NCI-H2196 (cell line): Measurements from ENCODE around the gene ORC2.
A peak's percentile ranks its signal among the peaks of the same experiment; 100 is the strongest.
"Not testable (repeated sequence)": the region's sequence is repeated elsewhere in the genome, so short reads cannot be mapped to it uniquely, and the experiment has no call there.

Source experiments
- DNase-seq: peaks from one replicate; lab custom pipeline; 2025; ENCODE audit not compliant: unreplicated experiment; lab: John Stamatoyannopoulos, UW

Gene ORC2

DNA sequence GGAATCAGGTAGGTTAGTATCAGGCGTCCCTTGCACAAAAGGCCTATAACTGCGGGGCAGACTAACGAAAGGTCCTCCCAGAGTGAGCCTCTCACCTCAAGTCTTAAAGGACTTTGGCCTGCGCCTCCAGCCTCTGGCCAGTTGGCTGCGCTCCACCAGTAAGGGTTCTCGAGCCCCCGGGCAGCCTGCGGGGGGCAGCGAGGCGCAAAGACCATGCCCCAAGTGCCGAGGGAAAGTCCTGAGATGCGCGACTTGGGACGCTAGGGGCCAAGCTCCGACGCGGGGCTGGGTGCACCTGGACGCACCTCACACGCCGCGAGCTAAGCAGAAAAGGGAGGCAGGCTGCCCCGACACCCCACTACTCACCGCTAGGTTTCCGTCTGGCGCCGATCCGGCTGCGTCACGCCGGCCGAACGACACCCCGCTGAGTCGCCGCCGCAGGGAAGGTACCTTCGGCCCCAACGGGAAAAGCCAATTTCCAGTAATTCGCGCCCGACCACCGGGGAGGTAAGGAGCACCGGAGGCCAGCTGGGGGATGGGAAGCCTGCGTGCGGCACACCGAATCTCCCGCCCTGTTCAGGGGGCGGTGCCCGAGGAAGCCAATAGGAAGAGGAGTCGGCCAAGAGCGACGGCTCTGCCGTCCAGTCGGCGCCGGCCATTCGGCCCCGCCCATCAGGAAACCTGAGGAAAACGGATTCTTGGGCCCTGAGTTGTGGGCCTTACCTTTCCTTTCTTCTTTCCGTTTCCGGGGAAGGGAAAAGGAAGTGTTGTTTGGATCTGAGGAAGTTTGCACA lies at the start of gene ORC2:
ORC2 (minus strand) TSS at position 537 of the 794 bp plus-strand sequence. CDS start 5,537 bp downstream, outside the sequence.
- DNase-seq, result peak; percentile 97

GRCh38 chr2:201008296-201008829 lies 44.9 kb upstream of the ORC2 start:
- DNase-seq, result no peak

DNA sequence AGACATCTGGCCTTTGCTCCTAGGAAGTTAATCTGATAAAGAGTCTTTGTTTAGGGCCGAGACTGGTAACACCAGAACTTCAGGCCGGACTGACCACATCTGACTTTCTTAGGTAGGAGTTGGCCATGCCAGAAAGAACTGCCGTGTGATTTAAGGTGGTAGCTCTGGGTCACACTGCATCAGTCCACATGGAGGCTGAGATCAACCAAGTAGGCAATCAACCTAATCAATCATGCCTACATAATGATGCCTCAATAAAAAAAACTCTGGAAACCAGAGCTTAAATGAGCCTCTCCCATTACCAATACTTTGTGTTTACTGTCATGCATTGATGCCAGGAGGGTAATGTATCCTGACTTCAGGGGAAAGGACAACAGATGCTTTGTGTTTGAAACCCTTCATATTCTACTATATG lies 44.1 kb upstream of the ORC2 start:
- no peak for DNase-seq

DNA sequence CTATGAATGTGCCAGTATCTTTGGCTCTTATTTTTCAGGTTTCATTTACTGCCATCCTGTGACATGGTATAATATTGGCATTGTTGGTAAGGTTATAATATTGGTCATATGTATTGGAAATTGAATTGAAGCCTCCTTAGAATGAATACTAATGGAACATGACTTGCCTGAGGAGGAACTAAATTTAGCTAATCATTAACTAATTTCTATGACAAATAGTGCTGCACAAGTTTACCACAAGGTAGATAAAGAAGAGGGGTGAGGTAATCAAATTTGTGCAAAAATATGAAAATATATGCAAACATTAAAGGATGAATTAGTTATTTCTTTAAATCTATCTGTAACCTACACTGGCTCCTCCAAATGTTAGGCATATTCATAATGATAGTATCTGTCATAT lies 43.2 kb upstream of the ORC2 start:
- DNase-seq, result no peak

DNA sequence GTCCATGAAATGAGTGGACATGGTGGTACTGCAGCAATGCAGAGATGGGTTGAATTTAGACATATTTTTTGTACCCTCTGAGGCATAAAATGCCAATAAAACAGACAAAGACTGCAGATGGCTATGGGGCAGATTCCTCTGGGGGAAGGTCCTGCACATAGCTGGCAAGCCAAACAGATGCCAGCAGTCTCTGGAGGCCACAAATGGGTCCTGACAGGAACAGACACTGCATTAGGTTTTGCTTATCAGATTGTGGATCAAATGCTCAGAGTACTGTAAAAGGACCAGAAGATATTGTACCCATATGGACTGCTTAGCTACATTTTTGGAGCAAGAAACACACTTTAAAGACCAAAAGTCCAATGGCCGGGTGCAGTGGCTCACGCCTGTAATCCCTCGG lies 40.9 kb upstream of the ORC2 start:
- no peak for DNase-seq

GRCh38 chr2:200993097-200993496 lies 29.6 kb upstream of the ORC2 start:
- no peak for DNase-seq

DNA sequence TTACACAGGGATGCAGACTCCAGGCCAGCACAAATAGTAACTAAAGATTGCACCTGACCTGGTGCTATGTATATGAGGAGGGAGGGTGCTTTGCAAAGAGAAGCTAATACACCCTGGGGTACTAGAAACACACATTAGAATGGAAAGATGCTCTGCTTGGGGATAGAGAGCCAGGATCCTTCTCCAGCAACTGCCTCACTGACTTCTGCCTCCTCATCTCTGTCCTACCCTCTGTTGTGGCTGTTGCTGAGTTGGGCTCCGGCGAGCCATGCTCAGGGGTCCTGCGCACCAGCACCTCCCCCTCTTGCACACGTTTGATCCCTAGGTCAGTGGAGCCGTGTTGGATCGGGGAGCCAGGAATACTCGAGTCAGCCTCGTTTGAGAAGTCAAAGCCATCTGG lies 23.7 kb upstream of the ORC2 start:
- DNase-seq, result no peak

- DNase-seq, result no peak
Measured at GRCh38 chr2:200985799-200986198, 22.3 kb upstream of the ORC2 start.

GRCh38 chr2:200976710-200977109 lies 13.2 kb upstream of the ORC2 start:
- no peak for DNase-seq

- DNase-seq, result no peak
Measured at GRCh38 chr2:200975672-200976071, 12.2 kb upstream of the ORC2 start.

GRCh38 chr2:200970057-200970456 lies 6.6 kb upstream of the ORC2 start:
- not testable (repeated sequence) for DNase-seq

GRCh38 chr2:200968735-200969134 lies 5.3 kb upstream of the ORC2 start:
- no peak for DNase-seq

DNA sequence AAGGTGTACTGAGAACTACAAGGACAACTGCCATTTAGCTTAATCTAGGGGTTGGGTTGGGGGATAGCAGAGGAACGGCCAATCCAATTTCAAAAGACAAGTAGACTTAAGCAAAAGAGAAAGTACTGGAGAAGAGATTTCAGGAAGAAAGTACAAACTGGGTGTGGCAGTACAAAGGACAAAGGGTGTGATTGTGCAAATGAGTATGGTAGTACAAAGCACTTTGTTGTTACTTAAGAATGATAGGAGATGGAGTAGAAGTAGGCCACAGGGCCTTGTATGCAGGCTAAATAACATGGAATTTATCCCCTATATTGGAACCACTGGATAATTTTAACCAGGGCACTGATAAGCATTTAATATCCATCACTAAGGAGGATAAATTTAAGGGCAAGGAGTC lies 4.7 kb upstream of the ORC2 start:
- DNase-seq, result no peak

- DNase-seq, result no peak
Measured at GRCh38 chr2:200966770-200967169, 3.3 kb upstream of the ORC2 start.

DNA sequence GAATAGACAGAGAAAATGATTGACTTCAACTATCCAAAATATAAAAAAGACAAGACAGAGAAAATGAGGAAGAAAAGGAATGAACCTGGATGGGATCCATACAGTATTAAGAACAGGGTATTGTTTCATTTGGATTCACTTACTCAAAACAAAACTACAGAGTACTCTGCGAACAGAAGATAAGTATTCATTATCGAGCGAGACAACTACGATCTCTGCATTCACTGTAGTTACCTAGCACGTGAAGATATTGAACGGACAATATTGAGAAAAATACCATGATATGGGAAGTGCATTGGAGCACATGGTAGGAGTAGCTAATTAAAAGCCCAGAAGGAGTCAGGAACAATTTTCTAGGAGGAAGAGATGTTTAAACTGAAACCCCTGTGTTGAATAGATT lies 1.0 kb upstream of the ORC2 start:
- no peak for DNase-seq

DNA sequence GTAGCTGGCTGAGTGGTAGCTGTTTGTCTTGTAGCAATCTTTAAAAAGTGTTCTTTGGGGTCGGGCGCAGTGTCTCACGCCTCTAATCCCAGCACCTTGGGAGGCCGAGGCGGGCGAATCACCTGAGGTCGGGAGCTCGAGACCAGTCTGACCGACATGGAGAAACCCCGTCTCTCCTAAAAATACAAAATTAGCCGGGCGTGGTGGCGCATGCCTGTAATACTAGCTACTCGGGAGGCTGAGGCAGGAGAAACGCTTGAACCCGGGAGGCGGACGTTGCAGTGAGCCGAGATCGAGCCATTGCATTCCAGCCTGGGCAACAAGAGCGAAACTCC lies 425 bp upstream of the ORC2 start:
- DNase-seq, result not testable (repeated sequence)

- no peak for DNase-seq
Measured at GRCh38 chr2:200962811-200963123, 693 bp downstream of the ORC2 start.

- DNase-seq, result no peak
Measured at GRCh38 chr2:200961674-200962073, 1.8 kb downstream of the ORC2 start.

DNA sequence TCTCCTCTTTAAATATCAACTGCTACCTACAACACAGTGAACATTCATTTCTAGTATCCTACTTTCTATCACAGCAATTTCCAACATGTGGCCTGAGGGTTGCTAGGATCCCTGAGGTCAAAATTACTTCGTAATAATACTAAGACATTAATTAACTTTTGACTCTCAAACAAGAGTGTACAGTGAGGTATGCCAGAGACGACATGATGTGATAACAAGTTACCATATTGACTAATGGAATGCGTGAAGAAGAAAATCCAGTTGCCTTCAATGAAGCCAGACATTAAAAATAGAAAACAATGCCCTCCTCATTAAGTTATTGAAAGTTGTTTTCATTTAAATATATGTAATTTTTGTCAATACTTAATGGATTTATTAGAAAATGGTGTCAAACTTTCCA lies 13.1 kb downstream of the ORC2 start:
- no peak for DNase-seq

GRCh38 chr2:200945395-200945729 lies 18.1 kb downstream of the ORC2 start:
- no peak for DNase-seq

- no peak for DNase-seq
Measured at GRCh38 chr2:200944467-200945394, 18.7 kb downstream of the ORC2 start.

GRCh38 chr2:200943527-200944105 lies 19.8 kb downstream of the ORC2 start:
- no peak for DNase-seq
